ENCODE data around the gene DENND2D.

DNA sequence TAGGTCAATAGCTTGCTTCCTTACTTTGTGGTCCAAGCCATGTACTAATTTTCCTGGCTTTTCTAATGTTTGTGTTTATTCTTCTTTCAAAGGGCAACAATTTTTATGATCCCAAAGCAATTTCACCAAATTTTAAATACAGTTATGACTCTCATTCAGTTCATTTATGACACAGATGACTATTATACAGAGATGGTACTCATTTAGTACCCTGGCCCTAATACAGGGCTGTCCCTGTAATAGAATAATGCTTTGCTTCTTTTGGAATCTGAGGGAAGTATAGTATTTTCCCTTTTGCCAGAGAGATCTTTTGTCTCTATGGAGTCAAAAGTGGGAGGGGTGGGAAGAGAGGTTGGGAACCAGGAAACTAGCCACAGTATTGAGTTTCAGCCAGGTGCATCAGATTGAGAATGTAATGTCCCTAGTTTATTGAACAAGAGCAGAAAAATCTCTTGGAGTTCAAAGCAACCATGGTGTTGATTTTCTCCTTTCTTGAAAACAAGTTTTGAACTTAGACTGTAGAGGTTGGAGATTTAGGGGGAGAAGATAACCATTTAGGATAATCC lies 20.4 kb downstream of the DENND2D start:
- TF ChIP-seq, protein P1, sequence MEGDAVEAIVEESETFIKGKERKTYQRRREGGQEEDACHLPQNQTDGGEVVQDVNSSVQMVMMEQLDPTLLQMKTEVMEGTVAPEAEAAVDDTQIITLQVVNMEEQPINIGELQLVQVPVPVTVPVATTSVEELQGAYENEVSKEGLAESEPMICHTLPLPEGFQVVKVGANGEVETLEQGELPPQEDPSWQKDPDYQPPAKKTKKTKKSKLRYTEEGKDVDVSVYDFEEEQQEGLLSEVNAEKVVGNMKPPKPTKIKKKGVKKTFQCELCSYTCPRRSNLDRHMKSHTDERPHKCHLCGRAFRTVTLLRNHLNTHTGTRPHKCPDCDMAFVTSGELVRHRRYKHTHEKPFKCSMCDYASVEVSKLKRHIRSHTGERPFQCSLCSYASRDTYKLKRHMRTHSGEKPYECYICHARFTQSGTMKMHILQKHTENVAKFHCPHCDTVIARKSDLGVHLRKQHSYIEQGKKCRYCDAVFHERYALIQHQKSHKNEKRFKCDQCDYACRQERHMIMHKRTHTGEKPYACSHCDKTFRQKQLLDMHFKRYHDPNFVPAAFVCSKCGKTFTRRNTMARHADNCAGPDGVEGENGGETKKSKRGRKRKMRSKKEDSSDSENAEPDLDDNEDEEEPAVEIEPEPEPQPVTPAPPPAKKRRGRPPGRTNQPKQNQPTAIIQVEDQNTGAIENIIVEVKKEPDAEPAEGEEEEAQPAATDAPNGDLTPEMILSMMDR (IDR thresholded peaks at IDR 0.05): no peak
- TF ChIP-seq POLR2AphosphoS5 (IDR thresholded peaks at IDR 0.05): no peak
